Measurements from ENCODE around the gene GLP1R. TPM values are rescaled to one million over a fixed set of nuclear protein-coding genes. Genes with fewer than 3 reads are reported as not detected.

The GLP1R gene
- total RNA-seq, 1 experiment from 2014 or later = not detected

- ChIA-PET POLR2A (ENCODE audit: unreplicated experiment) (no interaction called here), CTCF (no interaction called here)
- H3K79me2 ChIP-seq (ENCODE audit: low read length) = no peaks in the 10 kb centered on the region
- no peak overlapping the region for H2AFZ ChIP-seq (ENCODE audit: low read length)
- no peak overlapping the region for H3K9ac ChIP-seq (ENCODE audit: low read length)
- no TSS peak for BruUV-seq (replicated peaks)
- intact Hi-C loops (cut with micrococcal nuclease) = no loop called here
- H3K9me3 ChIP-seq (ENCODE audit: low read length) = no peaks in the 10 kb centered on the region
- peaks cover 18% of the 10 kb centered on the region for H3K27me3 ChIP-seq (ENCODE audit: low read length)
- no peaks in the 10 kb centered on the region for H3K36me3 ChIP-seq (ENCODE audit: low read depth, low read length)
- H3K27ac ChIP-seq (ENCODE audit: low read length) = no peak overlapping the region
- TF ChIP-seq CTCF (conservative IDR thresholded peaks at IDR 0.05; ENCODE audit: low read depth, low read length) = no peak
- no peak for TF ChIP-seq EZH2 (IDR thresholded peaks at IDR 0.05; ENCODE audit: low read length, unreplicated experiment)
- no peak for TF ChIP-seq EZH2phosphoT487 (IDR thresholded peaks at IDR 0.05; ENCODE audit: borderline replicate concordance, low read length)
- H3K9me2 ChIP-seq (replicated peaks; ENCODE audit: low read length) = no peaks in the 10 kb centered on the region
- H3K4me2 ChIP-seq (ENCODE audit: low read length) = no peak overlapping the region
- H3K4me1 ChIP-seq (ENCODE audit: insufficient read depth, low read length) = peaks cover 9% of the 10 kb centered on the region; the same call in 1 of the 2 replicates
- DNase-seq (no peak), ATAC-seq (no peak)
- H3K4me3 ChIP-seq (ENCODE audit: low read length) = no peak overlapping the region
- H3F3A ChIP-seq (ENCODE audit: low read length, unreplicated experiment) = no peaks in the 10 kb centered on the region
- H4K20me1 ChIP-seq (ENCODE audit: low read length) = no peaks in the 10 kb centered on the region
Observed at GRCh38 chr6:39047434-39048327, 900 bp upstream of the GLP1R start.

- ChIA-PET POLR2A (ENCODE audit: unreplicated experiment) (no interaction called here), CTCF (no interaction called here)
- DNase-seq = no peak
- no peak overlapping the region for H3K4me2 ChIP-seq (ENCODE audit: low read length)
- BruUV-seq (replicated peaks) = no TSS peak
- TF ChIP-seq EZH2 (IDR thresholded peaks at IDR 0.05; ENCODE audit: low read length, unreplicated experiment) (no peak), CTCF (conservative IDR thresholded peaks at IDR 0.05; ENCODE audit: low read depth, low read length) (no peak), EZH2phosphoT487 (IDR thresholded peaks at IDR 0.05; ENCODE audit: borderline replicate concordance, low read length) (no peak)
- H3K36me3 ChIP-seq (ENCODE audit: low read depth, low read length) = no peaks in the 10 kb centered on the region
- intact Hi-C loops (cut with micrococcal nuclease) = no loop called here
- no peak overlapping the region for H3K27ac ChIP-seq (ENCODE audit: low read length)
- H3K79me2 ChIP-seq (ENCODE audit: low read length) = no peaks in the 10 kb centered on the region
- peaks cover 9% of the 10 kb centered on the region; the same call in 1 of the 2 replicates for H3K4me1 ChIP-seq (ENCODE audit: insufficient read depth, low read length)
- ATAC-seq = no peak
- H3K9ac ChIP-seq (ENCODE audit: low read length) = no peak overlapping the region
- no peak overlapping the region for H2AFZ ChIP-seq (ENCODE audit: low read length)
- H4K20me1 ChIP-seq (ENCODE audit: low read length) = no peaks in the 10 kb centered on the region
- no peaks in the 10 kb centered on the region for H3F3A ChIP-seq (ENCODE audit: low read length, unreplicated experiment)
- H3K27me3 ChIP-seq (ENCODE audit: low read length) = peaks cover 16% of the 10 kb centered on the region
- H3K4me3 ChIP-seq (ENCODE audit: low read length) = no peak overlapping the region
- no peaks in the 10 kb centered on the region for H3K9me2 ChIP-seq (replicated peaks; ENCODE audit: low read length)
- H3K9me3 ChIP-seq (ENCODE audit: low read length) = no peaks in the 10 kb centered on the region
Observed at GRCh38 chr6:39049575-39050283, 1.1 kb downstream of the GLP1R start.
